HG03025 (cell line): ENCODE results near the gene RCL1.
"Not testable (repeated sequence)": the region's sequence is repeated elsewhere in the genome, so short reads cannot be mapped to it uniquely, and the experiment has no call there.

Source experiments
- ATAC-seq: cut with Tn5 transposase; IDR thresholded peaks from one replicate; pipeline ENCODE4 v1.9.1; 2021; ENCODE audit warnings: mild to moderate bottlenecking, moderate library complexity; ENCODE audit not compliant: unreplicated experiment, low FRiP score

RCL1 gene

DNA sequence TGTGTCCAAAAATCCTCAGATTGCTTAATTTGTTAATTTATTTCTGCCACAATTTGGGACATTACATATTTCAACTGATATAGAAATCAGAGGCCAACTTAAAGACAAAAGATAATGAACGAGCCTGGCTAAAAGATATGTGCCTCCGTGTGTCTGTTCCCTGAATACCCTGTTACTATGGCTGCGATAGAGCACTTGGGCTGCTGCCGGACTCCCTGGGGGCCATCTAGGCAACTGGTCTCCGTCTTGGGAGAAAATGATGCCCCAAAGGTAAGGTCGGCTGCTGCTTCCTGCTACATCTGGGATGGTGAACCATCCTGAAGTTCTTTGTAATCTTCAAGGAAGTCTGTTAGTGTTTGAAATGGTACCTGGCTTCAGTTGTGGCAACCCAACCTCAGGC lies 72.0 kb downstream of the RCL1 start:
- ATAC-seq, result no peak

DNA sequence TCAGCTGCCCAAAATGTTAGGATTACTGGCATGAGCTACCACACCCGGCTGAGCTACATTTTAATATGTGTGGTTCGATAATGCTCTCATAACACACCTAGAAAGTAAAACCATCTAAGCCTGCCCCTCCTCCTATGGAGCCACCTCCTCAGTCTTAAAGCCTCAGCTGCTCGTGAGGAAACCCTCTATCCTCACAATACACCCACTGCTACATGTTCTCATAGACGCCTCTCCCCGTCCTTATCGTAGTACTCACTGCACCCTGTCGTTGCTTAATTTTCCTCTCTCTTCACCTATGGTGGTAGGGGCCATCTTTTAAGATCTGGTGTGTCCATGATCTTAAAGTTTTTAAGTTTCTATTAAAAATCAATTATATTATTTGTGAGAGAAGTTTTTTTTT lies 72.9 kb downstream of the RCL1 start:
- no peak for ATAC-seq

DNA sequence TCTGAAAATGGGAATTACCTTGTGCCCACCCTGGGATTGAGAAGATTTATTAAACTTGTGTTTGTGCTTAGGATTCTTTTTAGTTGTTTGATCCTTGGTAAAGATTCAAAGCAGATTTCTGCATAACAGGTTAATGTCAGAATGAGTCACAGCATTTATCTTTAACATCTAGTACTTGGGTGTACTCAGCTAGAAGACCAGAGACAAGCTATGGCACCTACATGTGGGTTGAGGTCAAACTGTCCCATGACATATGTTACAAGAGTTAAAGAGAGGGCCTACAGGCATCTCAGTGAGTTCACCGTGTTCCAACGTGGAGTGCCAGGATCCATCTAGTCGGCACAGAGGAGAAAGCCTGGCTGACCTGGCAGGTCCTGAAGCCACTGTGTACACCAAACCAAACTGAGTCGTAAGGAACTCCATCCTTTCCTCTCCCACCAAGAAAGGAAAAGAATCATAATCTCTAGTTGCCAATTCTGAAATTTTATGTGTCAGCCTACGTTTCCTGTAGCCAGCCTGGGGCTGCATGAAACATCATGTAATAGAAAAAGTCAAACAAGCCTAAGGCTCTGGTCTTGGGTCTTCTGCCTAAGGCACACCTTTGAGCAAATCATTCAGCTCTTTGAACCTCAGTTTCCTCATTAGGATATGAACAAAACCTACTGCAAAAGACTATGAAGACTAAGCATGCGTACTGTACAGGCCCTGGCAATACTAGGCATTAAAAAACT lies 73.7 kb downstream of the RCL1 start:
- no peak for ATAC-seq

DNA sequence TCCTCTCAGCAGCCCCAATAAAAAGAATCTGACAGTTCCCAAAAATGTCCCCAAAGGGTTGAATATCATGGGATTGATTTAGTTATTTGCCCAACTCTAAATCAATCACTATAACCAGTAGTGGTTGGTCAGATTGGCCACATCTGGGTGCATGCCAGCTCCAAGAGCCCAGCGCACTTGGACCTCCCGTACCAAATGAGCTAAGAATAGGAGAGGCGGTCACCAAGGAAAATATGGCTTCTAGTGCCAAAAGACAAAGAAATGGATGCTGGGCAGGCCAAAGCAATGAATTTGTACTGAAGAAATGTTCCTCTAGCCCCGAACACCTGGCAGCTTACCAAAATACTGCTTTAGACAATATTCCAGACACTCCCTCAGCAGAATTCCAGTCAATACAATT lies 80.3 kb downstream of the RCL1 start:
- no peak for ATAC-seq

DNA sequence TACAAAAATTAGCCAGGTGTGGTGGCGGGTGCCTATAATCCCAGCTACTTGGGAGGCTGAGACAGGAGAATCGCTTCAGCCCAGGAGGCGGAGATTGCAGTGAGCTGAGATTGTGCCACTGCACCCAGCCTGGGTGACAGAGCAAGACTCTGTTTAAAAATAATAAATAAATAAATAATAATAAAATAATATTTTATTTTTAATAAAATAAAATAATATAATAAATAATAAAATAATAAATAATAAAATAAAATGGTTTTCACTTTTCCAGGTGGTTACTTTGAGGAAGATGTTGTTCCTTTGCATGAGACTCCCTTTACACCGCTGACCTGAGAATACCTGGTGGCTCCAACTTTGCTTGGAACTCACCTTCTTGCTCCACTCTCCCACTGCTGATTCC lies 82.8 kb downstream of the RCL1 start:
- no peak for ATAC-seq

DNA sequence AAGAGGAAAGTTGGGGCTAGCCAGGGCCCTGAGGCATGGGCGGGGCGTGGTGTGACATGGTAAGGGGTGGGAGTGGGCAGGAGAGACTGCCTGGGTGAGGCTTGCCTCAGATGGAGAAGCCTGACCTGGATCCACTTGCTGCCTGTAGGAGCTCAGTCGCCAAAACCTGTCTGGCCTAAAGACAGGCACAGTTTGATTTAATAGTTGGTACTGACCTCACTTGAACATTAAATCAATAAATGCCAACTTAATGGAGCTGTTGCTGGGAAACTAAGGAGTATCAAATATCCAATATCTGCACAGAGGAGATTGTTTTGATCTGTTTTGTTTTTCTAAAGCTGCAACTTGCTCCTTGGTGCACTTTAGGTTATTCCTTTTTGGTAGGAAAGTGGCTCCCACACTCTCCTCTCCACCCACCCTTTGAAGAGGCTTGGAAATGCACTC lies 86.4 kb downstream of the RCL1 start:
- ATAC-seq, result no peak

DNA sequence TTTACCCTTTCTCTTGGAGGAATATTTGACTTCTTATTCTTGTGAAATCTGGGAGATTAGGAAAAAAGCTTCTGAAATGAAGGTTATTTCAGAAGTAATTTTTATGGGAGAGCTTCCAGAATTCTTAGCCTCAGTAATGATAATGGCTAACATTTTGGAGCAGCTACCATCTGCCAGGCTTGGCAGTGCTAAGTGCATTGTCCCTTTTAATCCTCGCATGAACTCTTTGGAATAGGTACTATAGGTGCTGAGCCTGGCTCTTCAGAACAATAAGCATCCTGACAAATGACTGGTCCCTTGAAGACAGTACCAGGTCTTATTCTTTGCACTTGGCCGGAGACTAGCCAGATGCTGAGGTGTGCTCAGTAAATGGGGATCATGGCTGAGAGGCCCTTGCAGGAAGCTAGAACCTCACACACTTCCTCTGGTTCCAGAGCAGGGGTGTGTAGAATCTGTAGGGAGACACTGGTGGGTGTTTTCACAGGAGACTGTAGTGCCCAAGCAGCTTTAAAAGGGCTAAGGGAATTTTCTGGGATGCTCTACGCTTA lies 90.7 kb downstream of the RCL1 start:
- ATAC-seq, result no peak

DNA sequence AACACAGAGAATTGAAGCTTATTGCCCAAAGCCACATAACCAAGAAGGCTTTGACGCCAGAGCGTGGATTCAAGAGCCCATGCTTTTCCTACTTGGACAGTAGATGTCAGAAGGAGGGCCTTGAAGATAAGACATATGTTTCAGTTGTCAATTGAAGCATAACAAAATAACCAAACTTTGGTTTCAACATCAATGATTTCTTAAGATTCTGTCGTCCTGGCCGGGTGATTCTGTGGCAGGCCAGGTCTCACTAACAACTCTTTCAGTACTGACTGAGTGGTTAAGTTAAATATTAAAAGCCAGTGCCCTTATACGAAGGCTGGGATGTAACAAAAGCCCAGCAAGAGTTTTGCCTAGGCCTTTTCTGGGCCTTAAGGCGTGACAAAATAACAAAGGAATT lies 94.0 kb downstream of the RCL1 start:
- ATAC-seq, result no peak

DNA sequence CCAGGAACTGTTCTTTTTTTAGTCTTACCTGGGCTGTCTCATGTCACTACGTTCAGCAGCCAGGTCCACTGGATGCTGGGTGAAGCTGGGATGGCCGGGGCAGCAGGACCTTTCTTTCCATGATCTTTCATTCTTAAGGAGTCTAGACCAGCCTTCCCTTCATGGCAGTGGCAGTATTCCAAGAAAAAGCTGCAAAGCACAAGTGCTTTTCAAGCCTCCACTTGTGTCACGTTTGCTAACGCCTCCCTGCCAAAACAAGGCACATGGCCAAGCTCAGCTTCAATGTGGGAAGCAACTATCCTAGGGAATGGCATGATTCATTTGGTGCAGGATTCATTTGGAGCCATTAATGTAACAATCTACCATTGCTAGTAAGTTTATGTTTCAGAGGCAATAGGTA lies 94.8 kb downstream of the RCL1 start:
- no peak for ATAC-seq

DNA sequence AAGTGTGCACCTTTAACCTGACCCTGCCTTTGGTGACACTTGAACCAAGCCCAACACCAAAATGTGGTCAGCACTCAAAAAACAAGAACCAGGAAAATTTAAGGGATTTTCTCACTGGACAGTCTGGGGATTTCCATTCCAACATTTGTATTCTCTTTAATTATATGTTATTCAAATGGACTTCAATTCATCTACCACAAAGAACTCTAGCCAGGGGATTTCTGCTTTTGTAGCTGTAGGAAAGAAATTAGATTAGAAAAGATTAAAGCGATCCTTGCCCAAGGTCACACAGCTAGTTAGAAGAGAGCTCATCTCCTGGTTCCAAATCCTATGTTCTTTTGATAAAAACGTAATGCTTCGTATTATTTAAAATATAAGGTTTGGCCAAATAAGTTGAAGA lies 97.5 kb downstream of the RCL1 start:
- ATAC-seq, result no peak

DNA sequence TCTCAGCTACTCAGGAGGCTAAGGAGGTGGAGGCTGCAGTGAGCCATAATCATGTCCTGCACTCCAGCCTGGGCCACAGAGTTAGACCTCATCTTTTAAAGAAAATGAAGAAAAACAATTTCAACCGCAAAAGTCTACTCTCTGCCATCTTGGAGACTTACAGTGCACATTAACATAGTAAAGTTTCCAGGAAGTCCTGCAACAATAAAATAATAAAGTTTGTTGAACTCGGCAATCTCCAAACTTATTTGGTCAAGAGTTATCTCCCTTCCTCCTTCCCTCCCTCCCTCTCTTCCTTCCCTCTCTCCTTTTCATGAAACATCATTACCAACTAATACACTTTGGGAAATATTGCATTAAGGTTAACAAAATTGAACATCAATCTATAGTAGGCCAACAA lies 98.2 kb downstream of the RCL1 start:
- no peak for ATAC-seq

DNA sequence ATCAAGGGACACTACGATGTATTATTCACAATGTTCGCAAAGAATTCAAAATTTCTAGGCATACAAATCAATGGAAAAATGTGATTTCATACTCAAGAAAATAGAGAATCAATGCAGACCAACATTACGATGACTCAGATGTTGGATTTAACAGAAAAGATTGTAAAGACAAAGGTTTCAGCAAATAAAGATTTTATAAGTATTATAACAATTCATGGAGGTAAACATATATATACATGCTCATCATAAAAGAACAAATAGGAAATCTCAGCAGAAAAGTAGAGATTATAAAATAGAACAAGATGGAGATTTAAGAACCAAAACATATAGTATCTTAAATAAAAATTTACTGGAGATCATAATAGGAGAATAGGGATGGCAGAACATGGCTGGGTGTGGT lies 98.9 kb downstream of the RCL1 start:
- no peak for ATAC-seq

DNA sequence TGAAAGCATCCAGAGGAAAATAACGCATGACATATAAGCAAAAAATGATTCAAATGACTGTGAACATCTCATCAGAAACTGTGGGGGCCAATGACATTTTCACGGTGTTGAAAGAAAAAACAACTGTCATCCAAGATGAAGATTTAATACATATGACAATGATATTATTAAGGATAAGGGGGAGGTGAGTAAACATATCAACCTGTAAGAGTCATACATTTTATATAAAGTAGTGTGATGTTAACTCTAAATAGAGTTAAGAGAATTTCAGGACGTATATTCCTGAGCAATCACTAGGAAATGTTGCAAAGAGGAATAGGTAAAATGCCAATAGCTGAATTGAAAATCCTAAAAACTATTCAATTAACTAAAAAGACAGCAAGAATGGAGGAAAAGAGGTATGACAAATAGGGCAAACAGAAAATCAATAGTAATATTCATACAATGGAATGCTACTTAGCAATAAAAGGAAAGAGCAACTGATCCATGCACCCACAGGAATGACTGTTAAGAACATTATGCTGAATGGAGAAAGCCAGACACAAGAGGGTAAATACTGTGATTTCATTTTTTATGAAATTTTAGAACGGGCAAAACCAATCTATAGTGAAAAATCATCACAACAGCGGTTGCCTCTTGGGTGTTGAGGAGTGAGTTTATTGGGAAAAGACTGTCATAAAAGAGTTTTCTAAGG lies 99.9 kb downstream of the RCL1 start:
- no peak for ATAC-seq

DNA sequence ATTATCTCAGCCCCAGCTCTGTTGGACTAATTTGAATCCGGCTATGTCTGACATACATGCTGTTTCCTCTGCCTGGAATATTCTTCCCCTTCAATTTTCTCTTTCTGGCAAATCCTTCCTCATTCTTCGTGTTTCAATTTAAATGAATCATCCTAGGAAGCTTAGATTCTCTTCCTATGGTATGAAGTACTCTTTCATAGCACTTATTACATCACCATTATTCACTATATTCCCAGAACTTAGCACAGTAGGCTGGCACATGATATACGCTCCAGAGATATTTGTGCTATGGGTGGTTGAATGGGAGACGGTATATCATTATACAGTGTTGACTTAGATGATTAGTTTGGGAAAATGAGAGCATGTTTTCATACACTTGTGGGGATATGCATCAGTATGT lies 101.3 kb downstream of the RCL1 start:
- no peak for ATAC-seq

DNA sequence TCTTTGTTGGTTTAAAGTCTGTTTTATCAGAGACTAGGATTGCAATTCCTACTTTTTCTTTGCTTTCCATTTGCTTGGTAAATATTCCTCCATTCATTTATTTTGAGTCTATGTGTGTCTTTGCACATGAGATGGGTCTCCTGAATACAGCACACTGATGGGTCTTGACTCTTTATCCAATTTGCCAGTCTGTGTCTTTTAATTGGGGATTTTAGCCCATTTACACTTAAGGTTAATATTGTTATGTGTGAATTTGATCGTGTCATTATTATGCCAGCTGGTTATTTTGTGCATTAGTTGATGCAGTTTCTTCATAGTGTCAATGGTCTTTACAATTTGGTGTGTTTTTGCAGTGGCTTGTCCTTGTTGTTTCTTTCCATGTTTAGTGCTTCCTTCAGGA lies 107.1 kb downstream of the RCL1 start:
- ATAC-seq, result not testable (repeated sequence)

DNA sequence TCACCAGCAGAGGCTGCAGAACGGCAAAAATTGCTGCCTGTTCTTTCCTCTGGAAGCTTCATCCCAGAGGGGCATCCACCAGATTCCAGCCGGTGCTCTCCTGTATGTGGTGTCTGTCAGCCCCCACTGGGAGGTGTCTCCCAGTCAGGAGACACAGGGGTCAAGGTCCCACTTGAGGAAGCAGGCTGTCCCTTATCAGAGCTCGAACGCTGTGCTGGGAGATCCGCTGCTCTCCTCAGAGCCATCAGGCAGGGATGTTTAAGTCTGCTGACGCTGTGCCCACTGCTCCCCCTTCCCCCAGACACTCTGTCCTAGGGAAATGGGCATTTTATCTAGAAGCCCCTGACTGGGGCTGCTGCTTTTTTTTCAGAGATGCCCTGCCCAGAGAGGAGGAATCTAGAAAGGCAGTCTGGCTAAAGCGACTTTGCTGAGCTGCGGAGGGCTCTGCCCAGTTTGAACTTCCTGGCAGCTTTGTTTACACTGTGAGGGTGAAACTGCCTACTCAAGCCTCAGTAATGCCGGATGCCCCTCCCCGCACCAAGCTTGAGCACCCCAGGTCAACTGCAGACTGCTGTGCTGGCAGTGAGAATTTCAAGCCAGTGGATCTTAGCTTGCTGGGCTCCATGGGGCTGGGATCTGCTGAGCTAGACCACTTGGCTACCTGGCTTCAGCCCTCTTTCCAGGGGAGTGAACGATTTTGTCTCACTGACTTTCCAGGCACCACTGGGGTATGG lies 108.8 kb downstream of the RCL1 start:
- not testable (repeated sequence) for ATAC-seq

DNA sequence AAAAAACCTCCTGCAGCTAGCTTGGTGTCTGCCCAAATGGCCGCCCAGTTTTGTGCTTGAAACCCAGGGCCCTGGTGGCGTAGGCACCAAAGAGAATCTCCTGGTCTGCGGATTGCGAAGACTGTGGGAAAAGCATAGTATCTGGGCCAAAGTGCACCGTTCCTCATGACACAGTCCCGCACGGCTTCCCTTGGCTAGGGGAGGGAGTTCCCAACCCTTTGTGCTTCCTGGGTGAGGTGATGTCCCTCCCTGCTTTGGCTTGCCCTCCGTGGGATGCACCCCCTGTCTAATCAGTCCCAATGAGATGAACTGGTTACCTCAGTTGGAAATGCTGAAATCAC lies 109.4 kb downstream of the RCL1 start:
- ATAC-seq, result no peak

DNA sequence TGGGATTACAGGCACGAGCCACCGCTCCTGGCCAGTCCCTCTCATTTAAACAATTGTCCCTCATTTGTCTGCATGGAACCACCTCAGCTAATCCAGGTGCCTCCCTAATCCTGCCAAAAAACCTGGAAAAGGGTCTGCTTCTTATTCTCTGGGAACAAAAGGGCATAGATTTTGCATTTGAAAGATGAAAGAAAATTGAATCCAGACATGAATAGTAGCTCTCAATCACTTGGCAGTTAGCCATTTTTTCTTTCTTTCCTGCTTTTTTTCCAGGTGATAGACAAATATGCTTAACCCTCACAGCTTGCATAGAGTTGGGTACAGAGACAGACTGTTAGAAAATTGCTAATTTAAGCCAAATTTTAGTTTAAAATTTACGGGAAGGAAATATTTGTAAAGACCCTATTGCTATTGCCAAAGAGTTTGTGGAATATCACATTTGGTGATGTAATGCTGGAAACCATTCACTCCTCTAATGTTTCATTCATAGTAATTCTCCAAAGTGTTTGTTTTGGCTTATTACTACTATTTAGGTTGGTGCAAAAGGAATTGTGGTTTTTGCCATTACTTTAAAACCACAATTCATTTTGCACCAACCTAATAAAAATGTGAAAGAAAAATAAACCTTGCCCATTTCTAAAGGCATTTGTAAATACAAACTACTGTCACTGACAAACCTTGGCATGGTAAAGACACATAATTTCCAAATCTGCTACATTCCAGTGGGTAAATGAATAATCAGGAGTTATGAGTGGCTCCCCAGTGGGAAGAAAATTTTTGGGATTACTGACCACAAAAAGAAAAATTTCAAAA lies 111.8 kb downstream of the RCL1 start:
- ATAC-seq, result no peak

DNA sequence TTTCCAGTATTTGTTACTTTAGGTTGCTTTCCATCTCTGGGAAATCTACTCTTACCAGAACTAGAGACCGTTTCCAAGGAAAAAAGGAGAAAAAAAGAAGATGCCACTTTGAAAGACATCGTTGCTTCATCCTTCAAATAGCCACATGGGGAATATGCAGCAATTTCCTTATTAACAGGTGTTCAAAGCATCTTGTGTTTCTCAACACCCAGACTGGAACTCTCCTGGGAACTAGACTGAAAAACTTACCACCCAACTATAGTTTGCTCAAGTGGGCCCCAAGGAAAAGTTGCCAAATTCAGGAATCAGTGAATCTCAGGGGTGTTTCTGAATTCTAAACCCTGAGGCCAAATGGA lies 112.4 kb downstream of the RCL1 start:
- no peak for ATAC-seq
